ENCODE data around the gene MEF2D. TPM values are rescaled to one million over a fixed set of nuclear protein-coding genes. Genes with fewer than 3 reads are reported as not detected.

Gene MEF2D
- total RNA-seq, 1 experiment from 2014 or later: 17.3 TPM

DNA sequence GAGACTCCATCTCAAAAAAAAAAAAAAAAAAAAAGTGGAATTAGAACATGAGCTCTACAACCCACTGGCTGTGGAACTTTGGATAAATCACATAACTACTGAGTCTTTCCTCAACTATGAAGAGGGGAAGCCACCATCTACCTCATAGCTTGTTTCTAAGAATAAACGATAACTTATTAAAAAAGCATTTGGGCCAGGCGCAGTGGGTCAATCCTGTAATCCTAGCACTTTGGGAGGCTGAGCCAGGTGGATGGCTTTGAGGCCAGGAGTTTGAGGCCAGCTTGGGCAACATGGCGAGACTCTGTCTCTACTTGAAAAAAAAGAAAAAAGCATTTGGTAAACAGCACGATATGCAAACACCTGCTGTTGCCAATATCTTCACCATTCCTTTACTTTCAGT lies 31.8 kb upstream of the MEF2D start:
- no peaks in the 10 kb centered on the region for H3F3A ChIP-seq (ENCODE audit: low read length, unreplicated experiment)
- H4K20me1 ChIP-seq (ENCODE audit: low read length): no peaks in the 10 kb centered on the region
- no peak for ATAC-seq
- no peak overlapping the region for H3K27ac ChIP-seq (ENCODE audit: low read length)
- H3K4me1 ChIP-seq (ENCODE audit: insufficient read depth, low read length): no peaks in the 10 kb centered on the region
- H3K4me3 ChIP-seq (ENCODE audit: low read length): no peak overlapping the region
- no TSS peak for BruUV-seq (replicated peaks)
- H3K4me2 ChIP-seq (ENCODE audit: low read length): no peak overlapping the region
- peaks cover 80% of the 10 kb centered on the region for H3K36me3 ChIP-seq (ENCODE audit: low read depth, low read length)
- POLR2A ChIA-PET (ENCODE audit: unreplicated experiment): no interaction called here
- H3K9me3 ChIP-seq (ENCODE audit: low read length): no peaks in the 10 kb centered on the region
- H3K79me2 ChIP-seq (ENCODE audit: low read length): no peaks in the 10 kb centered on the region
- intact Hi-C loops (cut with micrococcal nuclease): no loop called here
- TF ChIP-seq EZH2 (IDR thresholded peaks at IDR 0.05; ENCODE audit: low read length, unreplicated experiment): no peak
- TF ChIP-seq, protein P1, sequence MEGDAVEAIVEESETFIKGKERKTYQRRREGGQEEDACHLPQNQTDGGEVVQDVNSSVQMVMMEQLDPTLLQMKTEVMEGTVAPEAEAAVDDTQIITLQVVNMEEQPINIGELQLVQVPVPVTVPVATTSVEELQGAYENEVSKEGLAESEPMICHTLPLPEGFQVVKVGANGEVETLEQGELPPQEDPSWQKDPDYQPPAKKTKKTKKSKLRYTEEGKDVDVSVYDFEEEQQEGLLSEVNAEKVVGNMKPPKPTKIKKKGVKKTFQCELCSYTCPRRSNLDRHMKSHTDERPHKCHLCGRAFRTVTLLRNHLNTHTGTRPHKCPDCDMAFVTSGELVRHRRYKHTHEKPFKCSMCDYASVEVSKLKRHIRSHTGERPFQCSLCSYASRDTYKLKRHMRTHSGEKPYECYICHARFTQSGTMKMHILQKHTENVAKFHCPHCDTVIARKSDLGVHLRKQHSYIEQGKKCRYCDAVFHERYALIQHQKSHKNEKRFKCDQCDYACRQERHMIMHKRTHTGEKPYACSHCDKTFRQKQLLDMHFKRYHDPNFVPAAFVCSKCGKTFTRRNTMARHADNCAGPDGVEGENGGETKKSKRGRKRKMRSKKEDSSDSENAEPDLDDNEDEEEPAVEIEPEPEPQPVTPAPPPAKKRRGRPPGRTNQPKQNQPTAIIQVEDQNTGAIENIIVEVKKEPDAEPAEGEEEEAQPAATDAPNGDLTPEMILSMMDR (conservative IDR thresholded peaks at IDR 0.05; ENCODE audit: low read depth, low read length): no peak
- no peak for TF ChIP-seq EZH2phosphoT487 (IDR thresholded peaks at IDR 0.05; ENCODE audit: borderline replicate concordance, low read length)
- no peaks in the 10 kb centered on the region for H3K9me2 ChIP-seq (replicated peaks; ENCODE audit: low read length)
- CTCF ChIA-PET: interaction anchor here (0.5 to 1.0 kb wide), 2 partner anchors 118 to 147 kb away, joined by 3 to 6 read pairs; no protein-coding TSS in a partner anchor
- no peak overlapping the region for H3K9ac ChIP-seq (ENCODE audit: low read length)
- no peak overlapping the region for H2AFZ ChIP-seq (ENCODE audit: low read length)
- no peak for DNase-seq
- H3K27me3 ChIP-seq (ENCODE audit: low read length): no peaks in the 10 kb centered on the region

DNA sequence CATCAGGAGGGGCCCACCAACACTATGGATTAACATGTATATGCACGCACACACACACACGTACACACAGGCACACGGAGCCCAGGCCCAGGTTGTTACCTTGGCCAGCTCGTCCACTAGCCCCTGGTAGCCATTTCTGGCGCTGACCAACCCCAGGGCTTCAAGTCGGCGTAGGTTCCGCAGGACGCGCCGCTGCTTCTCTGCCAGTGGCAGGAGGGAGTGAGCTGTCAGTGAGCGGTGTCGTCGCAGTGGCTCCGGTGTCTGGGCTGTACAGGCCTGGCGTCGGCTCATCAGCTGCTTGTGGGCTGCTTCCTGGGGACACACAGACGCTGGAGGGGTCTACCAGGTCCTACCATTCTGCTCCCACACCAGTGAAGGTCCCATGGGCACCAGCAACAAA lies 29.4 kb upstream of the MEF2D start:
- H3K4me3 ChIP-seq (ENCODE audit: low read length): no peak overlapping the region
- H3K36me3 ChIP-seq (ENCODE audit: low read depth, low read length): peaks cover 71% of the 10 kb centered on the region
- intact Hi-C loops (cut with micrococcal nuclease): no loop called here
- no peaks in the 10 kb centered on the region for H3K9me2 ChIP-seq (replicated peaks; ENCODE audit: low read length)
- H4K20me1 ChIP-seq (ENCODE audit: low read length): no peaks in the 10 kb centered on the region
- H3K27ac ChIP-seq (ENCODE audit: low read length): no peak overlapping the region
- no TSS peak for BruUV-seq (replicated peaks)
- DNase-seq (no peak), ATAC-seq (no peak)
- H3K27me3 ChIP-seq (ENCODE audit: low read length): no peaks in the 10 kb centered on the region
- H3K4me2 ChIP-seq (ENCODE audit: low read length): no peak overlapping the region
- no peak overlapping the region for H3K9ac ChIP-seq (ENCODE audit: low read length)
- no peaks in the 10 kb centered on the region for H3K9me3 ChIP-seq (ENCODE audit: low read length)
- TF ChIP-seq EZH2phosphoT487 (IDR thresholded peaks at IDR 0.05; ENCODE audit: borderline replicate concordance, low read length) (no peak), EZH2 (IDR thresholded peaks at IDR 0.05; ENCODE audit: low read length, unreplicated experiment) (no peak)
- TF ChIP-seq, protein P1 (conservative IDR thresholded peaks at IDR 0.05; ENCODE audit: low read depth, low read length): no peak
- CTCF ChIA-PET: no interaction called here
- POLR2A ChIA-PET (ENCODE audit: unreplicated experiment): no interaction called here
- H3K4me1 ChIP-seq (ENCODE audit: insufficient read depth, low read length): no peaks in the 10 kb centered on the region
- H2AFZ ChIP-seq (ENCODE audit: low read length): no peak overlapping the region
- no peaks in the 10 kb centered on the region for H3F3A ChIP-seq (ENCODE audit: low read length, unreplicated experiment)
- H3K79me2 ChIP-seq (ENCODE audit: low read length): no peaks in the 10 kb centered on the region

DNA sequence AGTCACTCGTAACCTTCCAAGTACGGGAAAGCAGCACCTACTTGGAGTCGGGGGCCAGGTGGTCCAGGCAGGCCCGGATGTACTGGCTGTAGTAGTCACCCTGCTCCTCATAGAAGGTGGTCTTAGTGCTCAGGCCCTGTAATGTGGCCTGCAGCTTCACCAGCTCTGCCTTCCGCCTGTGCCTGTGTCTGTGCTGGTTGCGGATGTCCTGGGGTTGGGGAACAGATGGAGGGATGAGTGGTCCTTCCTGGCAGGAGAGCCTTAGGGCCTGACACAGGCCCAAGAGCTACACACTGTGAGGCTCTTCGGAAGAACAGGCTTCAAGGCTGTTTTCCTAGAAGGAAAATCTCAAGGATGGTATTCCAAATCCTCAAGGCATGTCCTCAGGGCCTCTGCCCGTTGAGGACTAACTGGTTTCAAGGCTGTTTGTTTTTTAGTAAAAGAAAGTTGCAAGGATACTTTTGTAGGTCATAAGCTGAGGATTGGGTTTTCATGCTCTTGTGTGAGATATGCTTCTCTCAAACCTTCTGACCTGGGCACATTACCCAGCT lies 28.4 kb upstream of the MEF2D start:
- ATAC-seq (no peak), DNase-seq (no peak)
- Histone ChIP-seq H3K9me2 (replicated peaks; ENCODE audit: low read length) (no peaks in the 10 kb centered on the region), H3K9ac (ENCODE audit: low read length) (no peak overlapping the region), H3K4me2 (ENCODE audit: low read length) (no peak overlapping the region), H3K27ac (ENCODE audit: low read length) (no peak overlapping the region), H3K36me3 (ENCODE audit: low read depth, low read length) (peaks cover 60% of the 10 kb centered on the region), H2AFZ (ENCODE audit: low read length) (no peak overlapping the region), H4K20me1 (ENCODE audit: low read length) (no peaks in the 10 kb centered on the region), H3K9me3 (ENCODE audit: low read length) (no peaks in the 10 kb centered on the region), H3K79me2 (ENCODE audit: low read length) (no peaks in the 10 kb centered on the region), H3K4me1 (ENCODE audit: insufficient read depth, low read length) (no peaks in the 10 kb centered on the region), H3K27me3 (ENCODE audit: low read length) (no peaks in the 10 kb centered on the region), H3K4me3 (ENCODE audit: low read length) (no peak overlapping the region), H3F3A (ENCODE audit: low read length, unreplicated experiment) (no peaks in the 10 kb centered on the region)
- intact Hi-C loops (cut with micrococcal nuclease): no loop called here
- TF ChIP-seq EZH2 (IDR thresholded peaks at IDR 0.05; ENCODE audit: low read length, unreplicated experiment) (no peak), EZH2phosphoT487 (IDR thresholded peaks at IDR 0.05; ENCODE audit: borderline replicate concordance, low read length) (no peak)
- TF ChIP-seq, protein P1 (conservative IDR thresholded peaks at IDR 0.05; ENCODE audit: low read depth, low read length): no peak
- BruUV-seq (replicated peaks): no TSS peak
- ChIA-PET POLR2A (ENCODE audit: unreplicated experiment) (interaction anchor here (0.6 kb wide), 1 partner anchor 28 kb away, joined by 3 read pairs; no protein-coding TSS in a partner anchor), CTCF (no interaction called here)
